Measurements from ENCODE around the gene ATXN7. TPM values are rescaled to one million over a fixed set of nuclear protein-coding genes. Genes with fewer than 3 reads are reported as not detected.

The ATXN7 gene
- total and polyA plus RNA-seq, 2 donors from 2014 or later: 1.4 to 36.4 TPM

- H3K27ac ChIP-seq (ENCODE audit: low read depth in 2 of 2, low read length in 2 of 2): no peak overlapping the region
- H3K36me3 ChIP-seq (ENCODE audit: control insufficient read depth in 2 of 3, insufficient read depth in 3 of 3, low read length in 3 of 3): no peaks in the 10 kb centered on the region
- H3K9ac ChIP-seq (ENCODE audit: low read length in 3 of 3): no peak overlapping the region
- no peak overlapping the region for H3K4me3 ChIP-seq (ENCODE audit: low read length in 3 of 3)
- intact Hi-C loops (cut with DNase I): no loop called here
- peaks cover 0 to 18% (median 3%) of the 10 kb centered on the region in 3 donors for H3K4me1 ChIP-seq (ENCODE audit: control insufficient read depth in 2 of 3, insufficient read depth in 2 of 3, low read depth in 1 of 3, low read length in 3 of 3)
- H3K27me3 ChIP-seq (ENCODE audit: control insufficient read depth, insufficient read depth, low read length): no peaks in the 10 kb centered on the region
- FAIRE-seq: no peak
- no peaks in the 10 kb centered on the region for H3K9me3 ChIP-seq (ENCODE audit: control insufficient read depth in 2 of 3, insufficient read depth in 1 of 3, low read length in 3 of 3)
- no peak for DNase-seq
- TF ChIP-seq CTCF (IDR thresholded peaks at IDR 0.05; ENCODE audit: borderline replicate concordance, extremely low read depth, insufficient read depth): no peak
Measured at GRCh38 chr3:63877737-63878393, 14.2 kb downstream of the ATXN7 start.

GRCh38 chr3:63878394-63879060, 14.9 kb downstream of the ATXN7 start:
- FAIRE-seq: no peak
- intact Hi-C loops (cut with DNase I): no loop called here
- peaks cover 0 to 18% (median 3%) of the 10 kb centered on the region in 3 donors for H3K4me1 ChIP-seq (ENCODE audit: control insufficient read depth in 2 of 3, insufficient read depth in 2 of 3, low read depth in 1 of 3, low read length in 3 of 3)

GRCh38 chr3:63880653-63881052, 17.0 kb downstream of the ATXN7 start:
- DNase-seq (no peak), FAIRE-seq (no peak)
- Histone ChIP-seq H3K4me1 (ENCODE audit: control insufficient read depth in 2 of 3, insufficient read depth in 2 of 3, low read depth in 1 of 3, low read length in 3 of 3) (peaks cover 0 to 17% (median 3%) of the 10 kb centered on the region in 3 donors), H3K27ac (ENCODE audit: low read depth in 2 of 2, low read length in 2 of 2) (no peak overlapping the region), H3K4me3 (ENCODE audit: low read length in 3 of 3) (no peak overlapping the region), H3K36me3 (ENCODE audit: control insufficient read depth in 2 of 3, insufficient read depth in 3 of 3, low read length in 3 of 3) (no peaks in the 10 kb centered on the region), H3K9me3 (ENCODE audit: control insufficient read depth in 2 of 3, insufficient read depth in 1 of 3, low read length in 3 of 3) (no peaks in the 10 kb centered on the region), H3K27me3 (ENCODE audit: control insufficient read depth, insufficient read depth, low read length) (no peaks in the 10 kb centered on the region), H3K9ac (ENCODE audit: low read length in 3 of 3) (no peak overlapping the region)
- intact Hi-C loops (cut with DNase I): no loop called here
- TF ChIP-seq CTCF (IDR thresholded peaks at IDR 0.05; ENCODE audit: borderline replicate concordance, extremely low read depth, insufficient read depth): no peak

More at GRCh38 chr3:63878394-63879060, 14.9 kb downstream of the ATXN7 start:
- no peaks in the 10 kb centered on the region for H3K27me3 ChIP-seq (ENCODE audit: control insufficient read depth, insufficient read depth, low read length)
- H3K9ac ChIP-seq (ENCODE audit: low read length in 3 of 3): no peak overlapping the region
- no peaks in the 10 kb centered on the region for H3K36me3 ChIP-seq (ENCODE audit: control insufficient read depth in 2 of 3, insufficient read depth in 3 of 3, low read length in 3 of 3)
- H3K27ac ChIP-seq (ENCODE audit: low read depth in 2 of 2, low read length in 2 of 2): no peak overlapping the region
- no peak for TF ChIP-seq CTCF (IDR thresholded peaks at IDR 0.05; ENCODE audit: borderline replicate concordance, extremely low read depth, insufficient read depth)
- no peaks in the 10 kb centered on the region for H3K9me3 ChIP-seq (ENCODE audit: control insufficient read depth in 2 of 3, insufficient read depth in 1 of 3, low read length in 3 of 3)
- no peak for DNase-seq
- H3K4me3 ChIP-seq (ENCODE audit: low read length in 3 of 3): no peak overlapping the region

Measured in kidney (tissue), 14 donors.